ENCODE data around the gene ZNF571.

The ZNF571 gene

GRCh38 chr19:37551129-37551993 lies 43.2 kb downstream of the ZNF571 start:
- Histone ChIP-seq H3K9me3 (ENCODE audit: low read length) (peaks cover 26% of the 10 kb centered on the region), H3K27me3 (ENCODE audit: insufficient read depth, low read length) (no peaks in the 10 kb centered on the region), H3F3A (ENCODE audit: insufficient read depth, low read length) (no peaks in the 10 kb centered on the region), H3K27ac (ENCODE audit: low read depth, low read length, poor library complexity, severe bottlenecking) (peak overlapping the region; percentile 30), H3K36me3 (ENCODE audit: insufficient read depth, low read length) (no peaks in the 10 kb centered on the region), H4K20me1 (ENCODE audit: insufficient read depth, low read length) (no peaks in the 10 kb centered on the region), H3K9me2 (ENCODE audit: low read depth, low read length) (no peaks in the 10 kb centered on the region), H3K9ac (ENCODE audit: low read length) (peak overlapping the region; percentile 72), H2AFZ (ENCODE audit: low read length) (0 out of 2 replicates have a peak overlapping the region, but pooled peaks have one; percentile 25), H3K4me2 (ENCODE audit: low read length) (peak overlapping the region; percentile 69), H3K79me2 (ENCODE audit: insufficient read depth, low read length) (no peaks in the 10 kb centered on the region), H3K4me3 (ENCODE audit: low read depth, low read length, poor library complexity, severe bottlenecking) (peak overlapping the region; percentile 80), H3K4me1 (ENCODE audit: insufficient read depth, low read length, severe bottlenecking) (peaks cover 5% of the 10 kb centered on the region)
- TF ChIP-seq CTCF (IDR thresholded peaks at IDR 0.05; ENCODE audit: low read length): peak; percentile 56; the same call in 1 of the 2 replicates
- TF ChIP-seq EZH2 (IDR thresholded peaks at IDR 0.05; ENCODE audit: borderline replicate concordance, low read length): no peak

GRCh38 chr19:37537391-37537947 lies 57.1 kb downstream of the ZNF571 start:
- Histone ChIP-seq H3K9me2 (ENCODE audit: low read depth, low read length) (no peaks in the 10 kb centered on the region), H3K9ac (ENCODE audit: low read length) (no peak overlapping the region), H2AFZ (ENCODE audit: low read length) (no peak overlapping the region), H3K27me3 (ENCODE audit: insufficient read depth, low read length) (no peaks in the 10 kb centered on the region), H3K79me2 (ENCODE audit: insufficient read depth, low read length) (no peaks in the 10 kb centered on the region), H3K27ac (ENCODE audit: low read depth, low read length, poor library complexity, severe bottlenecking) (no peak overlapping the region), H3K36me3 (ENCODE audit: insufficient read depth, low read length) (peaks cover 47% of the 10 kb centered on the region), H3K4me2 (ENCODE audit: low read length) (no peak overlapping the region), H3K9me3 (ENCODE audit: low read length) (peaks cover 32% of the 10 kb centered on the region), H4K20me1 (ENCODE audit: insufficient read depth, low read length) (no peaks in the 10 kb centered on the region), H3F3A (ENCODE audit: insufficient read depth, low read length) (no peaks in the 10 kb centered on the region), H3K4me1 (ENCODE audit: insufficient read depth, low read length, severe bottlenecking) (no peaks in the 10 kb centered on the region), H3K4me3 (ENCODE audit: low read depth, low read length, poor library complexity, severe bottlenecking) (no peak overlapping the region)
- no peak for TF ChIP-seq CTCF (IDR thresholded peaks at IDR 0.05; ENCODE audit: low read length)
- no peak for TF ChIP-seq EZH2 (IDR thresholded peaks at IDR 0.05; ENCODE audit: borderline replicate concordance, low read length)

- no peaks in the 10 kb centered on the region for H3K79me2 ChIP-seq (ENCODE audit: insufficient read depth, low read length)
- H3K27me3 ChIP-seq (ENCODE audit: insufficient read depth, low read length): no peaks in the 10 kb centered on the region
- no peak overlapping the region for H3K4me3 ChIP-seq (ENCODE audit: low read depth, low read length, poor library complexity, severe bottlenecking)
- TF ChIP-seq CTCF (IDR thresholded peaks at IDR 0.05; ENCODE audit: low read length): no peak
- TF ChIP-seq EZH2 (IDR thresholded peaks at IDR 0.05; ENCODE audit: borderline replicate concordance, low read length): no peak
- H2AFZ ChIP-seq (ENCODE audit: low read length): no peak overlapping the region
- peaks cover 24% of the 10 kb centered on the region for H3K36me3 ChIP-seq (ENCODE audit: insufficient read depth, low read length)
- H3K27ac ChIP-seq (ENCODE audit: low read depth, low read length, poor library complexity, severe bottlenecking): no peak overlapping the region
- no peak overlapping the region for H3K4me2 ChIP-seq (ENCODE audit: low read length)
- H3K9me3 ChIP-seq (ENCODE audit: low read length): no peaks in the 10 kb centered on the region
- H4K20me1 ChIP-seq (ENCODE audit: insufficient read depth, low read length): no peaks in the 10 kb centered on the region
- H3K9me2 ChIP-seq (ENCODE audit: low read depth, low read length): no peaks in the 10 kb centered on the region
- H3F3A ChIP-seq (ENCODE audit: insufficient read depth, low read length): no peaks in the 10 kb centered on the region
- no peak overlapping the region for H3K9ac ChIP-seq (ENCODE audit: low read length)
- H3K4me1 ChIP-seq (ENCODE audit: insufficient read depth, low read length, severe bottlenecking): no peaks in the 10 kb centered on the region
Measured at GRCh38 chr19:37519890-37520289, 74.7 kb downstream of the ZNF571 start.
